MCF 10A (cell line): ENCODE data around the gene XYLT2. TPM values are rescaled to one million over a fixed set of nuclear protein-coding genes. Genes with fewer than 3 reads are reported as not detected.

Source experiments
- BruUV-seq: library from RNA; stranded (reverse); fragments of 400-500 nt; replicated peaks from 2 replicates; lab custom pipeline; 2021; lab: Mats Ljungman, UMichigan
- CTCF ChIA-PET: fragments of 300-600 bp; sonication (Branson Sonifier 250); formaldehyde crosslinking; extraction: SDS; loops from one replicate; lab custom pipeline; 2021; ENCODE audit warnings: antibody characterized with exemption, inconsistent platforms; lab: Yijun Ruan, JAX
- POLR2A ChIA-PET: fragments of 300-600, 350-650 bp; sonication (Branson Sonifier 250); formaldehyde crosslinking; extraction: SDS; loops from one replicate; lab custom pipeline; 2020; ENCODE audit warnings: antibody characterized with exemption, inconsistent platforms; lab: Yijun Ruan, JAX
- DNase-seq: peaks from one replicate; pipeline ENCODE4 v3.0.0-alpha.2; 2018; ENCODE audit not compliant: unreplicated experiment
- H3K27ac Mint-ChIP-seq: one replicate; pipeline ENCODE4 v1.8.0; 2022; ENCODE audit warnings: mild to moderate bottlenecking, low read depth, mixed read lengths; ENCODE audit not compliant: unreplicated experiment
- H3K27me3 Mint-ChIP-seq: one replicate; pipeline ENCODE4 v1.8.0; 2022; ENCODE audit warnings: mixed read lengths; ENCODE audit not compliant: insufficient read depth, unreplicated experiment
- H3K36me3 Mint-ChIP-seq: one replicate; pipeline ENCODE4 v1.8.0; 2022; ENCODE audit warnings: mild to moderate bottlenecking, moderate library complexity, mixed read lengths; ENCODE audit not compliant: insufficient read depth, unreplicated experiment
- H3K4me1 Mint-ChIP-seq: one replicate; pipeline ENCODE4 v1.8.0; 2022; ENCODE audit warnings: mixed read lengths; ENCODE audit not compliant: insufficient read depth, unreplicated experiment
- H3K4me3 Mint-ChIP-seq: one replicate; pipeline ENCODE4 v1.8.0; 2022; ENCODE audit warnings: mild to moderate bottlenecking, moderate library complexity, mixed read lengths; ENCODE audit not compliant: unreplicated experiment
- H3K9me3 Mint-ChIP-seq: one replicate; pipeline ENCODE4 v1.8.0; 2022; ENCODE audit warnings: mixed read lengths; ENCODE audit not compliant: unreplicated experiment
- CTCF ChIP-seq: fragments of 200-600 bp; IDR thresholded peaks from one replicate; pipeline ENCODE4 v1.8.0; 2022; ENCODE audit warnings: antibody characterized with exemption, mild to moderate bottlenecking; ENCODE audit not compliant: unreplicated experiment
- intact Hi-C: fragments of 100-400 bp; cut with micrococcal nuclease; formaldehyde crosslinking; loops from 2 replicates; pipeline ENCODE4 v1.14.1; 2022
- total RNA-seq: library from RNA; stranded (reverse); gene quantifications from 2 replicates; pipeline ENCODE4 v1.2.3, GENCODE V29; 2022

XYLT2 gene
- total RNA-seq, 1 experiment from 2014 or later: 9.6 TPM

GRCh38 chr17:50303596-50303995 is 42.3 kb upstream of the XYLT2 start:
- H3K9me3 Mint-ChIP-seq: no peaks in the 10 kb centered on the region
- H3K27ac Mint-ChIP-seq: no peak overlapping the region
- DNase-seq: no peak
- ChIA-PET CTCF (interaction anchor here (0.7 to 1.5 kb wide), 3 partner anchors 8 to 142 kb away, joined by 4 to 6 read pairs (median 4); no protein-coding TSS in a partner anchor), POLR2A (interaction anchor here (0.7 kb wide), 1 partner anchor 86 kb away, joined by 3 read pairs; no protein-coding TSS in a partner anchor)
- no peaks in the 10 kb centered on the region for H3K27me3 Mint-ChIP-seq
- BruUV-seq: no TSS peak
- TF ChIP-seq CTCF: no peak
- intact Hi-C loops: no loop called here
- H3K4me1 Mint-ChIP-seq: no peaks in the 10 kb centered on the region
- no peak overlapping the region for H3K4me3 Mint-ChIP-seq
- H3K36me3 Mint-ChIP-seq: peaks cover 6% of the 10 kb centered on the region

- BruUV-seq: no TSS peak
- Mint-ChIP-seq H3K27me3 (no peaks in the 10 kb centered on the region), H3K27ac (no peak overlapping the region), H3K36me3 (peaks cover 6% of the 10 kb centered on the region), H3K4me3 (no peak overlapping the region), H3K9me3 (no peaks in the 10 kb centered on the region), H3K4me1 (no peaks in the 10 kb centered on the region)
- no peak for DNase-seq
- ChIA-PET POLR2A (interaction anchor here (1.3 kb wide), 1 partner anchor 14 kb away, joined by 4 read pairs; no protein-coding TSS in a partner anchor), CTCF (interaction anchor here (1.0 to 1.6 kb wide), 4 partner anchors 8 to 143 kb away, joined by 4 to 7 read pairs (median 6); no protein-coding TSS in a partner anchor)
- no peak for TF ChIP-seq CTCF
- intact Hi-C loops: no loop called here
Measured at GRCh38 chr17:50304781-50305404, 41.0 kb upstream of the XYLT2 start.

GRCh38 chr17:50307654-50308053 is 38.3 kb upstream of the XYLT2 start:
- ChIA-PET POLR2A (no interaction called here), CTCF (interaction anchor here (0.6 to 1.5 kb wide), 5 partner anchors 11 to 213 kb away, joined by 3 to 8 read pairs (median 3); no protein-coding TSS in a partner anchor)
- Mint-ChIP-seq H3K36me3 (peaks cover 6% of the 10 kb centered on the region), H3K4me3 (no peak overlapping the region), H3K27me3 (peaks cover 12% of the 10 kb centered on the region), H3K27ac (no peak overlapping the region), H3K9me3 (no peaks in the 10 kb centered on the region), H3K4me1 (no peaks in the 10 kb centered on the region)
- no peak for DNase-seq
- no TSS peak for BruUV-seq
- no peak for TF ChIP-seq CTCF
- intact Hi-C loops: no loop called here

GRCh38 chr17:50308666-50309065 is 37.3 kb upstream of the XYLT2 start:
- Mint-ChIP-seq H3K4me1 (no peaks in the 10 kb centered on the region), H3K27me3 (peaks cover 12% of the 10 kb centered on the region), H3K9me3 (no peaks in the 10 kb centered on the region), H3K27ac (no peak overlapping the region), H3K36me3 (peaks cover 6% of the 10 kb centered on the region), H3K4me3 (no peak overlapping the region)
- POLR2A ChIA-PET: no interaction called here
- no peak for DNase-seq
- intact Hi-C loops: no loop called here
- no peak for TF ChIP-seq CTCF
- CTCF ChIA-PET: interaction anchor here (0.7 to 2.2 kb wide), 9 partner anchors 11 to 153 kb away, joined by 3 to 11 read pairs (median 6); no protein-coding TSS in a partner anchor
- no TSS peak for BruUV-seq
